Heart left ventricle (tissue), 13 donors: ENCODE measurements around the gene WNK2.

Experiments
- POLR2A ChIP-seq, 2 donors: fragments of 450-650 bp; IDR thresholded peaks; one replicate each; pipeline ENCODE4 v1.6.1; 2017; ENCODE audit warnings: antibody characterized with exemption in 2 of 2, mild to moderate bottlenecking in 2 of 2, moderate library complexity in 2 of 2
- TF ChIP-seq, protein P1 (sequence below), 12 donors: fragments of 200-600 bp; sonication (generic) in 4 of 12; IDR thresholded peaks; one replicate each; pipeline versions ENCODE4 v1.5.0 to v1.8.0; 2018 to 2022; ENCODE audit warnings: antibody characterized with exemption in 12 of 12, mild to moderate bottlenecking in 5 of 12
- donor health status: ischemic (EF 13 %, LVEDD 7.1; RV severe dilation, severe dysfunction).
- donor health status: DM: no; HTN: yes; CAD: no.
- donor health status: DM: no; HTN: no; CAD: no.
- donor health status: ischemic (EF 25% LVEDD 6.9; RV normal size, moderate dysfunction).
- donor health status: ischemic (EF 25% LVEDD 5.7; RV mildly dilated, moderate dysfunction).
- donor health status: ischemic (EF 35%, LVEDD 5.7; RV mildly dilated, moderate dysfunction).
- donor health status: nonischemic (EF 11% LVEDD 7.7; RV severe dilation, severe dysfunction).
- donor health status: DM: yes; HTN: yes; CAD: no.
- donor health status: PGD.
- donor health status: ischemic (EF 29% LVEDD 5.4; RV normal size, mild dysfunction).
- donor health status: nonischemic (EF 23%, LVEDD 6.1; RV moderate dilation, normal function).

DNA sequence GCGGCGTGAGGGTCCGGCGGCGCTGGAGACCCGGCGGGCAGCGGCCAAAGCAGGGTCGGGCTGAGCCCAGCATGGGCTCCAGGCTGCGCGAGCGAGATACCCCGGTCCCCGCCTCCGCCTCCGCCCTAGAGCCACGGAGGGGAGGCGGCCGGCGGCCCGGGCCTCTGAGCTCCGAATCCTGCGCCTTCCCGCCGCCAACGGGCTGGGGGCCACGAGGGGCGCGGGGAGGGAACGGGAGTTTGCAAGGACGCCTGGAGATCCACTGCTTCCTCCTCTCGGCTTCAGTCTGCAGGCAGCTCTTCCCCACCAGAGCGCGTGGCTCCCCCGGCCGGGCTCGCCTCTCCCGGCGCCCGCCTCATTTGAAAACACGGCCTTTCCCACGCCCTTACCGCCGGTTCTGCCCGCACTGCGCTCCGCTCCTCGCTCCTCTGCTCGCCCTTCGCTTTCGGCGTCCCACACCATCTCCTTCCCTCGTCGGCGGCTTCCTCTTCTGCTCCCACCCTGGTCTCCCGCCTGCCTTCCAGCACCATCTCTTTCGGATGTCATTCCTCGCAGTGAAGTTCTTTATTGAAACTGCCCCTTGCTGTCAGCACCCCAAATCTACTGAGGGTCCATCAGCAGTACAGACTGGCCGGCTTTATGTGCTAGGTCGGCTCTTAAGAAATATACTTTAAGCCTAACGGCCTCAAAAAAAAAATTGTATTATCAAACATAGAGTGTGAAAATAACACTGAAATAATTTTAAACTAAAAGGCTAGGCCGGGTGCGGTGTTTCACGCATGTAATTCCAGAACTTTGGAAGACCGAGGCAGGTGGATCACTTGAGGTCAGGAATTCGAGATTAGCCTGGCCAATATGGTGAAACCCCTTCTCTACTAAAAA is 162.5 kb downstream of the WNK2 start:
- TF ChIP-seq, protein P1, sequence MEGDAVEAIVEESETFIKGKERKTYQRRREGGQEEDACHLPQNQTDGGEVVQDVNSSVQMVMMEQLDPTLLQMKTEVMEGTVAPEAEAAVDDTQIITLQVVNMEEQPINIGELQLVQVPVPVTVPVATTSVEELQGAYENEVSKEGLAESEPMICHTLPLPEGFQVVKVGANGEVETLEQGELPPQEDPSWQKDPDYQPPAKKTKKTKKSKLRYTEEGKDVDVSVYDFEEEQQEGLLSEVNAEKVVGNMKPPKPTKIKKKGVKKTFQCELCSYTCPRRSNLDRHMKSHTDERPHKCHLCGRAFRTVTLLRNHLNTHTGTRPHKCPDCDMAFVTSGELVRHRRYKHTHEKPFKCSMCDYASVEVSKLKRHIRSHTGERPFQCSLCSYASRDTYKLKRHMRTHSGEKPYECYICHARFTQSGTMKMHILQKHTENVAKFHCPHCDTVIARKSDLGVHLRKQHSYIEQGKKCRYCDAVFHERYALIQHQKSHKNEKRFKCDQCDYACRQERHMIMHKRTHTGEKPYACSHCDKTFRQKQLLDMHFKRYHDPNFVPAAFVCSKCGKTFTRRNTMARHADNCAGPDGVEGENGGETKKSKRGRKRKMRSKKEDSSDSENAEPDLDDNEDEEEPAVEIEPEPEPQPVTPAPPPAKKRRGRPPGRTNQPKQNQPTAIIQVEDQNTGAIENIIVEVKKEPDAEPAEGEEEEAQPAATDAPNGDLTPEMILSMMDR (IDR thresholded peaks at IDR 0.05): no peak
- no peak for TF ChIP-seq POLR2A (IDR thresholded peaks at IDR 0.05)
